Measurements from ENCODE around the gene ICAM1.

The ICAM1 gene

DNA sequence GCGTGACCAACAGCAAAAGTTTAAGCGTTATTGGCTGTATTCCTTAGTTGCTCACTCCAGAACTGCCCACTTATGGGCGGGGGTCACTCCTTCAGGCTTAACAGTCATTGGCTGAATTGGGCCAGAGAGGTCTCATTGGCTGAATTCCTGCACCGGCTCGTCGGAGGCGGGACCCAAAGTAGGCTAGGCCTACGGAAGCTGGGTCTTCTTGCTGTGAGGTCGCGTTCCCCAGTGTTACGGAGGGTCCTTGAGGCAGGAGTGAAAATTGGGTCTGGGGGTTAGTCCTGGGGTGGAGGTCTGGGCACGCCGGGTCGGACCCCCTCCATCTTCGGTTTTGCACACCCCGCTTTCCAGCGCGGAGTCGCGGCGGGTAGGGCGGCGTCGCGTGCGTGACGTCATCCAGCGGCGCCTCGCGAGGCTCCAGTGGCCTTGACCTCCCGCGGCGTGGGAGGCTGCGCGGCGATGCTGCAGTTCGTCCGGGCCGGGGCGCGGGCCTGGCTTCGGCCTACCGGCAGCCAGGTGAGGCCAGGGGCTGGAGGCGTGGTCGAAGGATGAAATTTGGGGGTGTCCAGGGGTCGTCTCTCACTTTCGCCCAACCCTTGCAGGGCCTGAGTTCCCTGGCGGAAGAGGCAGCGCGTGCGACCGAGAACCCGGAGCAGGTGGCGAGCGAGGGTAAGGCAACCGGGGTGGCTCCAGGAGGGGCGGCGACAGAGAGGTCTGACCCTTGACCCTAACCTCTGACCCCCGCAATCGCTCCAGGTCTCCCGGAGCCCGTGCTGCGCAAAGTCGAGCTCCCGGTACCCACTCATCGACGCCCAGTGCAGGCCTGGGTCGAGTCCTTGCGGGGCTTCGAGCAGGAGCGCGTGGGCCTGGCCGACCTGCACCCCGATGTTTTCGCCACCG is 18.9 kb upstream of the ICAM1 start, which contains the start of gene MRPL4:
TSS of gene MRPL4 (plus strand) at position 423 of the 903 bp plus-strand sequence. CDS start at position 463, 40 bp downstream.
- H3K36me3 ChIP-seq (ENCODE audit: control insufficient read depth, insufficient read depth, low read length), result peaks cover 20% of the 10 kb centered on the region
- TF ChIP-seq CTCF (IDR thresholded peaks at IDR 0.05; ENCODE audit: insufficient read depth, low read length, poor library complexity, severe bottlenecking), result no peak
- DNase-seq (ENCODE audit: extremely low read depth, insufficient read length), result peak; percentile 97
- peak within 1 kb of the TSS; percentile 73 for H3K4me3 ChIP-seq (replicated peaks; ENCODE audit: low read depth, low read length)
- no peaks in the 10 kb centered on the region for H3K27me3 ChIP-seq (replicated peaks; ENCODE audit: control insufficient read depth, insufficient read depth, low read length)

DNA sequence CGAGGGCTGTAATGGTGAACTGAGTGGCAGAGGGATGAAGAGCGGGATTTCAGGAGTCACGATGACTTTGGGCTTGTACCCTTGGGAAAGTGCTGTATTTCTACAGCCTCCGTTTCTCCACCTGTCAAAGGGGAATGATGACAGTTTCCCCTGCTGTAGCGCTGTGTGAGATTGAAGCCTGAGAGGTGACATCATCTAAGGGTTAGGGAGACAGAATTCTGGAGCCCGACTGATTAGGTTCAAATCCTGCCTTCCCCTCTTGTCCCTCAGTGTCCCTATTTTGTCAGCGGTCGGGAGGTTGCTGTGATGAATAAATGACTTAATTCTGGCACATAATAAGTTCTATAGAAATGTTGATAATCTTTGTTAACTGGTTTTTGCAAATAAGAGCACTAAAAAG is 18.2 kb upstream of the ICAM1 start:
- Histone ChIP-seq H3K36me3 (ENCODE audit: control insufficient read depth, insufficient read depth, low read length) (peaks cover 24% of the 10 kb centered on the region), H3K4me3 (replicated peaks; ENCODE audit: low read depth, low read length) (peak overlapping the region; percentile 73), H3K27me3 (replicated peaks; ENCODE audit: control insufficient read depth, insufficient read depth, low read length) (no peaks in the 10 kb centered on the region)
- no peak for DNase-seq (ENCODE audit: extremely low read depth, insufficient read length)
- no peak for TF ChIP-seq CTCF (IDR thresholded peaks at IDR 0.05; ENCODE audit: insufficient read depth, low read length, poor library complexity, severe bottlenecking)

DNA sequence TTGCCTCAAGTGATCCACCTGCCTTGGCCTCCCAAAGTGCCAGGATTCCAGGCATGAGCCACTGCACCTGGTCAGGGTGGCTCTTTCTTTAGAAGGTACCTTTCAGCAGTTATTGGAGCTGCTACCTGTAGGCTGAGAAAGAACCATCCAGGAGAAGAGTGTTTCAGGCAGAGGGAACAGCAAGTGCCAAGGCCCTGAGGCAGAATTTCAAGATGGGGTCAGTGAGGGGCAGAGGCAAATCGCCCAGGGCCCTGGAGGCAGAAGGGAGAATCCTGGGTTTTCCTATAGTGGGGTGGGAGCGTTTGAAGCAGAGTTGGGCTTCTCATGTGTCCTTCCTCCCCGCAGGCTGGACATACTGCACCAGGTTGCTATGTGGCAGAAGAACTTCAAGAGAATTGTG is 16.7 kb upstream of the ICAM1 start:
- no peak for TF ChIP-seq CTCF (IDR thresholded peaks at IDR 0.05; ENCODE audit: insufficient read depth, low read length, poor library complexity, severe bottlenecking)
- no peak for DNase-seq (ENCODE audit: extremely low read depth, insufficient read length)
- H3K27me3 ChIP-seq (replicated peaks; ENCODE audit: control insufficient read depth, insufficient read depth, low read length), result no peaks in the 10 kb centered on the region
- H3K4me3 ChIP-seq (replicated peaks; ENCODE audit: low read depth, low read length), result no peak overlapping the region
- peaks cover 34% of the 10 kb centered on the region for H3K36me3 ChIP-seq (ENCODE audit: control insufficient read depth, insufficient read depth, low read length)

DNA sequence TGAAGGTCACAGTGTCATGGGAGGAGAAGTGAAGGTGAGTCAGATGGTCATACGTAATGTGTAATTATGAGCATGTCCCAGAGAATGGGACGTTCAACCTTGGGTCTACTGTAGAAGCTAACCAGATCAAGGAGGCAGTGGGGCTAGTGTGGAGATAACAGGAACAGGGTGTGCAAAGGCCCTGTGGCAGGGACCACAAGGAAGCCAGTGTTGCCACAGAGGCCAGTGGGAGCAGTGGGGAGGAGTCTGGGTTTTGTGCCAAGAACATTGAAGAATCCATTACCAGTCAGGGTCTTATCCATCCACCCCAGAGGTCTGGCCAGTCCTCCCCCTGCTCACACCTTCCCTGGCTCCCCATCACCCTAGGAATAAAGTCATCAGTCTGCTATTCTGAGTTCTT is 15.6 kb upstream of the ICAM1 start:
- H3K4me3 ChIP-seq (replicated peaks; ENCODE audit: low read depth, low read length), result no peak overlapping the region
- no peaks in the 10 kb centered on the region for H3K27me3 ChIP-seq (replicated peaks; ENCODE audit: control insufficient read depth, insufficient read depth, low read length)
- H3K36me3 ChIP-seq (ENCODE audit: control insufficient read depth, insufficient read depth, low read length), result peaks cover 34% of the 10 kb centered on the region
- DNase-seq (ENCODE audit: extremely low read depth, insufficient read length), result no peak
- TF ChIP-seq CTCF (IDR thresholded peaks at IDR 0.05; ENCODE audit: insufficient read depth, low read length, poor library complexity, severe bottlenecking), result no peak

DNA sequence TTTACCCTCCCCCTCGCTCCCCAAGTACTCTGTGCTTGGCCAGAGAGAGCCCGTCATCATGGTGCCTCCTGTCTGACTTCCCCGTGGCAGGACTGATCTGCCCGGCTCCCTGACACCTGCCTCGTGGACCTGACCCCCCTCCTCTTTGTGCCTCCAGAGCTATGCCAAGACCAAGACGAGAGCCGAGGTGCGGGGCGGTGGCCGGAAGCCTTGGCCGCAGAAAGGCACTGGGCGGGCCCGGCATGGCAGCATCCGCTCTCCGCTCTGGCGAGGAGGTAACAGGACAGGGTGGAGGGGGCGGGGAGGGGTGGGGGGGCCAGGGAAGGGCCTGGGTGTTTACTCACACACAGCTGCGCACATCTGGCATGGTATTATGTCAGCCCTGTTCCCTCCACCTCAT is 14.4 kb upstream of the ICAM1 start:
- no peak for TF ChIP-seq CTCF (IDR thresholded peaks at IDR 0.05; ENCODE audit: insufficient read depth, low read length, poor library complexity, severe bottlenecking)
- Histone ChIP-seq H3K4me3 (replicated peaks; ENCODE audit: low read depth, low read length) (no peak overlapping the region), H3K36me3 (ENCODE audit: control insufficient read depth, insufficient read depth, low read length) (peaks cover 34% of the 10 kb centered on the region), H3K27me3 (replicated peaks; ENCODE audit: control insufficient read depth, insufficient read depth, low read length) (no peaks in the 10 kb centered on the region)
- no peak for DNase-seq (ENCODE audit: extremely low read depth, insufficient read length)

All from GM06990 (cell line).